Hepatocyte (in vitro differentiated cells): ENCODE data around the gene MBTPS1.

ENCODE experiments used
- CTCF ChIP-seq: fragments of 200-600 bp; sonication (generic); IDR thresholded peaks from 2 replicates; pipeline ENCODE4 v1.5.1; 2016; ENCODE audit warnings: antibody characterized with exemption, mild to moderate bottlenecking; ENCODE audit not compliant: poor library complexity
- EZH2 ChIP-seq: fragments of 200-600 bp; sonication (generic); IDR thresholded peaks from 2 replicates; pipeline ENCODE4 v1.6.1; 2016; ENCODE audit warnings: antibody characterized with exemption, mild to moderate bottlenecking, borderline replicate concordance
- EZH2phosphoT487 ChIP-seq: fragments of 200-600 bp; sonication (generic); IDR thresholded peaks from one replicate; pipeline ENCODE4 v1.6.1; 2018; ENCODE audit warnings: antibody characterized with exemption, mild to moderate bottlenecking, low read depth, moderate library complexity; ENCODE audit not compliant: unreplicated experiment, severe bottlenecking

GRCh38 chr16:84045001-84045817 lies 71.5 kb downstream of the MBTPS1 start:
- TF ChIP-seq CTCF (no peak), EZH2 (no peak), EZH2phosphoT487 (no peak)
